Urinary bladder (tissue), 4 donors: ENCODE data around the gene MLLT10. TPM values are rescaled to one million over a fixed set of nuclear protein-coding genes. Genes with fewer than 3 reads are reported as not detected.
"Not testable (repeated sequence)": the region's sequence is repeated elsewhere in the genome, so short reads cannot be mapped to it uniquely, and the experiment has no call there.

Experiments
- DNase-seq: peaks from one replicate; pipeline ENCODE4 v3.0.0-alpha.2; 2015; ENCODE audit errors: extremely low spot score
- H3K27ac ChIP-seq: one replicate; pipeline ENCODE4 v1.5.1; 2013; ENCODE audit warnings: low read depth, mild to moderate bottlenecking, moderate library complexity
- H3K36me3 ChIP-seq: one replicate; pipeline ENCODE4 v1.6.1; 2013; ENCODE audit warnings: mild to moderate bottlenecking, moderate library complexity; ENCODE audit not compliant: insufficient read depth
- H3K4me1 ChIP-seq: one replicate; pipeline ENCODE4 v1.6.1; 2013; ENCODE audit warnings: mild to moderate bottlenecking, moderate library complexity; ENCODE audit not compliant: insufficient read depth
- H3K4me3 ChIP-seq: one replicate; pipeline ENCODE4 v1.5.1; 2013; ENCODE audit warnings: low read depth, low read length
- WGBS: extraction: QIAGEN DNeasy Blood & Tissue Kit; methylation state at CpG from one replicate; pipeline ENCODE4 v1.1.7; 2013; 5-methylcytosine and 5-hydroxymethylcytosine counted together
- polyA plus RNA-seq: library from polyadenylated mRNA; stranded (reverse); fragments of 200-250 nt; gene quantifications from one replicate; pipeline ENCODE4 v1.2.3, GENCODE V29; 2013
- total RNA-seq: library from RNA; depleted of rRNA; stranded (reverse); fragments of >200 nt; gene quantifications from one replicate; pipeline ENCODE4 v1.2.3, GENCODE V29; 2014
- donor health status: healthy with polysubstance abuse.
- donor health status: healthy.

Gene MLLT10
- total and polyA plus RNA-seq, 2 donors: 36.6 to 109 TPM

DNA sequence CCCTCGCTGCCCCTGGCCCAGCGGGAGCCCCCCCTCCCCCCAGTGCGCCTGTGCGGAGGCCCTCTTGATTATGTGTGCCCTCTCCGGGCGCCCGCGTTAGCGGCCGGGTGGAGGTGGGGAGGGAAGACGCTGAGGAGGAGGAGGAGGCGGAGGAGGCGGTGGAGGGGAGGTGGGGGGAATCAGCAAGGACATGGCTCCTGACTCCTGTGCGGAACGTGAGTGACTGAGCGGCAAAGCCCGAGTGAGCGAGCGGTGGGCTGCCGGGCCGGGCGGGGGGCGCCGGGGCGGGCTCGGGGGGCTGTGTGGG is 201 bp downstream of the MLLT10 start:
- H3K4me3 ChIP-seq: peak overlapping the region; percentile 98
- H3K27ac ChIP-seq: peak overlapping the region; percentile 95
- WGBS: under 1% methylated on average over 26 of the region's 26 CpGs
- H3K36me3 ChIP-seq: peaks cover 1% of the 10 kb centered on the region
- no peaks in the 10 kb centered on the region for H3K4me1 ChIP-seq
- DNase-seq: no peak

DNA sequence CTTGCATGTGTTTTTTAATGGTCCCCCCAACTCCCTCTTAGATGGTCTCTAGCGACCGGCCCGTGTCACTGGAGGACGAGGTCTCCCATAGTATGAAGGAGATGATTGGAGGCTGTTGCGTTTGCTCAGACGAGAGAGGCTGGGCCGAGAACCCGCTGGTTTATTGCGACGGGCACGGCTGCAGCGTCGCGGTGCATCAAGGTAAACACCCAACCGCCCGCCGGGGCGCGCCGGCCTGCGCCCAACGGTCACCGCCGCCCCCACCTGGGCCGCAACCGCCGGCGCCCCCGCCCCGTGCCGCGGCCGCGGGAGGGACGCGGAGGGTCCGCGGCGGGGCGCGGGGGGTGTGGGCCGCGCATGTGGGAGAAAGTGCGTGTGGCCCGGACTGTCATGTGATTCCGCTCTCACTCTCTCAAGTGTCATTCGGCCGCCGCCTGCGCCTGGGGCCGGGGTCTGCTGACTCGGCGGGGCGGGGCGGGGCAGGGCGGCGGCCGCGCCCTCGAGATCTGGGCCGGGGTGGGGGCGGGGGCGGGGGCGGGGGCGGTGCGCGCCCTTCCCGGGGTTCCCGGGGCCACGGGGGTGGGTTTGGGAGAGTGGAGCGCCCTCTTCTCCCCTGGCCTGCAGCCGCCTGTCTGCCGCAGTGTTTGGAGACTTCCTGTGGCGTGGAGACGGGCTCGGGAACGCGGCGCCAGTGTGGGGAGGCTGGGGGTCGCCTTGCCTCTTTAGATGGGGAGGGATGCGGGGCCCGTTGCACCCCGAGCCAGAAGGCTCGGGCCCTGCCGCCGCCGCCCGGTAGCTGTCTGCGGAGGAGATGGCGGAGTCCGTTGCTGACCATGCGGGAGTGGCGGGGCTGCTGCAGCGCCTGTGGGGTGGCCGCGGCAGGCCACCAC is 817 bp downstream of the MLLT10 start:
- Histone ChIP-seq H3K4me1 (no peaks in the 10 kb centered on the region), H3K27ac (peak overlapping the region; percentile 95), H3K36me3 (peaks cover 1% of the 10 kb centered on the region), H3K4me3 (peak overlapping the region; percentile 98)
- no peak for DNase-seq
- WGBS: under 1% methylated on average over 96 of the region's 96 CpGs

DNA sequence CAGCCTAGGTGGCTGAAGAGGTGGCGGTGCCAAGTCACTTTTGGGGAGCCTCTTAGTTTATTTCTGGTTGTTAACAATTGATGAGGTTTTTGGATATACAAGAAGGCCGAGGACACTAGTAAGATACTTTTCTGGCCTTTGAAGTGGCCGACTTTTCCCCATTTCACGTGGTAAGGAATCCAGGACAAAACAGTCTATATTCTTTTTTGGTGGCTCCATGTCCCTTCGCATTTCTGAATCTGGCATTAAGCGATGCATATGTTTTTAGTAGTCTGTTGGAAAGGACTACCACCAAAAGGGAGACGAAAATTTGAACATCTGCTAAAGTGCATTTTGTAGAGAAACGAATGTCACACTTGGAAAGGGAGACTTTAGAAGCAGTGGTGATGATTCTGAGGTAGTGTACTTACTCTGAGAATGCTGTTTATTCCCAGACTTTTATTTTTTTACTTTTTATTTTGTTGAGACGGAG is 1.5 kb downstream of the MLLT10 start:
- Histone ChIP-seq H3K4me3 (peak overlapping the region; percentile 98), H3K36me3 (peaks cover 1% of the 10 kb centered on the region), H3K27ac (peak overlapping the region; percentile 78), H3K4me1 (no peaks in the 10 kb centered on the region)
- no peak for DNase-seq
- WGBS: 23% methylated on average over 9 of the region's 9 CpGs

DNA sequence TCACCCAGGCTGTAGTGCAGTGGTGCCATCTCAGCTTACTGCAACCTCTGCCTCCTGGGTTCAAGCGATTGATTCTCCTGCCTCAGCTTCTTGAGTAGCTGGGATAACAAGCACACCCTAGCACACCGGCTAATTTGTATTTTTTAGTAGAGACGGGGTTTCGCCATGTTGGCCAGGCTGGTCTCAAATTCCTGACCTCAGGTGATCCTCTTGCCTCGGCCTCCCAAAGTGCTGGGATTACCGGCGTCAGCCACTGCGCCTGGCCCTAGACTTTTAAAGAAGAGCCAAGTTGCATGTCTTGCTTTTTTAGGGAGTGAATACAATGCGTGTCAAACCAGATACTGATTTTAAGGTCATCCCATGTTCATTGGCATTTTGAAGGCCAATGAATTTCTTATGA is 1.9 kb downstream of the MLLT10 start:
- not testable (repeated sequence) for H3K4me3 ChIP-seq, DNase-seq, H3K4me1 ChIP-seq, H3K27ac ChIP-seq, H3K36me3 ChIP-seq
- 82% methylated on average over 9 of the region's 9 CpGs for WGBS

DNA sequence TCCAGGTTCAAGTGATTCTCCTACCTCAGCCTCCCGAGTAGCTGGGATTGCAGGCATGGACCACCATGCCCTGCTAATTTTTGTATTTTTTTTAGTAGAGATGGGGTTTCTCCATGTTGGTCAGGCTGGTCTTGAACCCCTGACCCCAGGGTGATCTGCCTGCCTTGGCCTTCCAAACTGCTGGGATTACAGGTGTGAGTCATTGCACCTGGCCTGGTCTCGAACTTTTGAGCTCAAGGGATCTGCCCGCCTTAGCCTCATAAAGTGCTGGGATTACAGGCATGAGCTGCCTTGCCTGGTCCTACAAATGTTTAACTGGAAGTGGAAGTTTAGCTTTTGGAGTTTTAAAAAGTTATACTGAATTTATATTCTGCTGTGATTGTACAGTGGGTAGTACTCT is 2.8 kb downstream of the MLLT10 start:
- Histone ChIP-seq H3K36me3 (peaks cover 1% of the 10 kb centered on the region), H3K27ac (no peak overlapping the region), H3K4me3 (no peak overlapping the region), H3K4me1 (no peaks in the 10 kb centered on the region)
- 78% methylated on average over 3 of the region's 3 CpGs for WGBS
- no peak for DNase-seq

DNA sequence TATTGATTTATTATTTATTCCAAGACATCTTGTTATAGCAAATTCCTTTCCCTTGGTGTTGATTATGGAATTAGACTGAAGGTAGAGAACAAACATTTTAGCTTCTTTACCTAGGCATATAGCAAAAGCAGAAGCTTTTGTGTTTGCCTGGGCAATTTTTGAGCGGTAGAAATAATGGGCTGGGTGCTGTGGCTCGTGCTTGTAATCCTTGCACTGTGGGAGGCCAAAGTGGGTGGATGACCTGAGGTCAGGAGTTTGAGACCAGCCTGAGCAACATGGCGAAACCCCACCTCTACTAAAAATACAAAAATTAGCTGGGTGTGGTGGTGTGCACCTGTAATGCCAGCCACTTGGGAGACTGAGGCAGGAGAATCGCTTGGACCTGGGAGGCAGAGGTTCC is 6.7 kb downstream of the MLLT10 start:
- 95% methylated on average over 4 of the region's 4 CpGs for WGBS
- not testable (repeated sequence) for H3K4me1 ChIP-seq, H3K4me3 ChIP-seq, DNase-seq, H3K27ac ChIP-seq, H3K36me3 ChIP-seq

DNA sequence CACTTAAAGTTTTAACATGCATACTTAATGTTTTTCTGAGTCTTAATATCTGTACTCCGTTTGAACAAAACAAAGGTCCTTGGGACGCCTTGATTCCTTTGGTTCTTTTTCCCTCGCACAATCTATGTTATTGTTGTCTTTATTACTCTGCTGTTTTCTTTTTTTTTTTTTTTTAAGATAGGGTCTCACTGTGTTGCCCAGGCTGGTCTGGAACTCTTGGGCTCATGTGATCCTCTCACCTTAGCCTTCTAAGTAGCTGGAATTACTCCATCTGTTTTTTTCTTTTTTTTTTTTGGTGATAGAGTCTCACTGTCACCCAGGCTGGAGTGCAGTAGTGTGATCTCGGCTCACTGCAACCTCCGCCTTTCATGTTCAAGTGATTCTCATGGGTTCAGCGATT is 13.2 kb downstream of the MLLT10 start:
- Histone ChIP-seq H3K27ac (no peak overlapping the region), H3K36me3 (peaks cover 8% of the 10 kb centered on the region)
- WGBS: 96% methylated on average over 6 of the region's 6 CpGs

DNA sequence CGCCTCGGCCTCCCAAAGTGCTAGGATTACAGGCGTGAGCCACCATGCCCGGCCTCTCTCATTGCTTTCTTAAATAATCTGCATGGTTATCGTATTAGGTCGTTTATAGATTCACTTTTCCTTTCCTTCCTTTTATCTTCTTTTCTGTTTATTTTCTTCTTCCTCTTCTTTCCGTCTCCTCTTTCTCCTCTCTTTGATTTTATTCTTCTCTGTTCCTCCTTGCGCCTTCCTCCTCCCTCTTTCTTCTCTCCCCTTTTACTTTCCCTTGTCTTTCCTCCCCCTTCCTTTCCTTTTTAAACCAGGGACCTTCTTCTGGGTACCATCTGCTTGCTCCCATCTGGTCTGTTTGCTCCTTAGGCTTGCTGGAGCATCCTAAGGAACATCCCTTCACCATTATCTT is 18.6 kb downstream of the MLLT10 start:
- peaks cover 8% of the 10 kb centered on the region for H3K36me3 ChIP-seq
- WGBS: 91% methylated on average over 8 of the region's 8 CpGs

More for the DNA sequence above, 13.2 kb downstream of the MLLT10 start:
- Histone ChIP-seq H3K4me1 (no peaks in the 10 kb centered on the region), H3K4me3 (no peak overlapping the region)
- DNase-seq: no peak

DNA sequence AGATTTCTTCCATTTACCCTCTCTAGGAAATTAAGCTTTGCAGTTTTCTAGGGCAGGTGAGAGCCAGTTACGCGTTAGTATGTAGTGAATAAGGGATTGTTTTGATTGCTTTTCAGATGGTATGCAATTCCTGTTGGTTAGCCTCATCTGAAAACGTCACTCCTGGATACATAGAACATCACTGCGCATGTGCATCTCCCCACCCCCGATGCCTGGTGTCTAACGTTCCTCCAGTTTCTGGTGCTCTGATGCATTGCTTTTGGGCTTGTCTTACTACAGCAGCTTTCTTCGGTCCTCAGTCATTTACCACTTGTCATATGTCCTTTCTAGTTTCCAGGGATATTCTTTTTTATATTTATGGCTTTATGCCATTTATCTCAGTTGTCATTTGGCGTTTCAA is 22.5 kb downstream of the MLLT10 start:
- H3K4me3 ChIP-seq: no peak overlapping the region
- no peak for DNase-seq
- no peak overlapping the region for H3K27ac ChIP-seq
- no peaks in the 10 kb centered on the region for H3K4me1 ChIP-seq
- H3K36me3 ChIP-seq: no peaks in the 10 kb centered on the region
- 86% methylated on average over 8 of the region's 8 CpGs for WGBS

More for the DNA sequence above, 18.6 kb downstream of the MLLT10 start:
- no peak for DNase-seq
- Histone ChIP-seq H3K27ac (no peak overlapping the region), H3K4me1 (no peaks in the 10 kb centered on the region), H3K4me3 (no peak overlapping the region)

DNA sequence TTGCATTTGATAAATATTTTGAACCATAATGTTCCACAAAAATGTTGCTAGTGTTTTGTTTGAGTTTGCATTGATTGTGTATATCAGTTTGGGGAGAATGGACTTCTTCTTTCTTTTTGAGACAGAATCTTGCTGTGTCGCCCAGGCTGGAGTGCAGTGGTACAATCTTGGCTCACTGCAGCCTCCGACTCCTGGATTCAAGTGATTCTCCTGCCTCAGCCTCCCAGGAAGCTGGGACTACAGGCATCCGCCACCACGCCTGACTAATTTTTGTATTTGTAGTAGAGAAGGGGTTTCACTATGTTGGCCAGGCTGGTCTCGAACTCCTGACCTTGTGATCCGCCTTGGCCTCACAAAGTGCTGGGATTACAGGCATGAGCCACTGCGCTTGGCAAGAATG is 25.0 kb downstream of the MLLT10 start:
- over 99% methylated on average over 7 of the region's 7 CpGs for WGBS
- H3K27ac ChIP-seq, DNase-seq, H3K4me1 ChIP-seq, H3K36me3 ChIP-seq, H3K4me3 ChIP-seq: not testable (repeated sequence)

DNA sequence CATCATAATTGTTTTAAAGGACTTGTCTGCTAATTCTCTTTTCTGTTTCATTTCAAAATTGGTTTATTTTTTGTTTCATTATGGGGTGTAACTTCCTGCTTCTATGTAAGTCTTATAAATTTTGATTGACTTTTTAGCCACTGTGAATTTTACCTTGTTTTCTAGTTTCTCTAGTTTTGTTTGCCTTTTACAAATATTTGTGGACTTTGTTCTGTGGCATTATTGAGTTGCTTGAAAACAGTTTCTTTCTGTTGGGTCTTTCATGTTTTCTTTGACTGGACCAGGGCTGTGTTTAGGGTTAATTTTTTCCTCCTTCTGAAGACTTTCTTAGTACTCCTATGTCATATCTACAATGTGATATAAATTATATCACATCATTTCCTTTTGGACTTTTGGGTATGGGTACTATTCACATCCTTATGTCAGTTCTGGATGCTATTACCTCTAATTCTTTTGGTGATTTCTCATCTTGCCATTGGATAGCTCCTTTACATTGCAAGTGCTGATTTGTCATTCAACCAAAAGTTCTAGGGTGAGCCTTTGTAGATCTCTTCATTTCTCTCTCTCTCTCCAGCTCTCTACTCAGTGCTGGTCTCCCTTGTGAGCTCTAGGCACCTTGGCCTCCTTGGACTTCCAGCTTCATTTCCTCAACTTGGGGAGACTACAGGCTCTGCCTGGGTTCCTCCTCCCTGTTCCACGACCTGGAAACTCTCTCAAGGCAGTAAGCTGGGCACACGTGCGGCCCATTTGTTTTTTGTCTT is 36.9 kb downstream of the MLLT10 start:
- WGBS: 60% methylated on average over 3 of the region's 3 CpGs
- Histone ChIP-seq H3K27ac (no peak overlapping the region), H3K4me3 (no peak overlapping the region), H3K36me3 (no peaks in the 10 kb centered on the region), H3K4me1 (no peaks in the 10 kb centered on the region)
- no peak for DNase-seq

DNA sequence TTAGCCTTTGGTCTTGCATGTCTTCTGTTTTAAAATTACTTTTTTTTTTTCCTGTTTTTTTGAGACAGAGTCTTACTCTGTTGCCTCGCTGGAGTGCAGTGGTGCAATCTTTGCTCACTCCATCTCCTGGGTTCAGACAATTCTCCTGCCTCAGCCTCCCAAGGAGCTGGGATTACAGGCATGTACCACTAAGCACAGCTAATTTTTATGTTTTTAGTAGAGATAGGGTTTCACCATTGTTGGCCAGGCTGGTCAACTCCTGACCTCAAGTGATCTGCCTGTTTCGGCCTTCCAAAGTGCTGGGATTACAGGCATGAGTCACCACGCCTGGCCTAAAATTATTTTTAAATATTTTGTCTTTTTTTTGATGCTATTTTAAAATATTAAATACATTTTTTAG is 38.5 kb downstream of the MLLT10 start:
- Histone ChIP-seq H3K4me1 (no peaks in the 10 kb centered on the region), H3K4me3 (no peak overlapping the region), H3K36me3 (no peaks in the 10 kb centered on the region), H3K27ac (peak overlapping the region; percentile 64)
- WGBS: 40% methylated on average over 3 of the region's 3 CpGs
- no peak for DNase-seq

DNA sequence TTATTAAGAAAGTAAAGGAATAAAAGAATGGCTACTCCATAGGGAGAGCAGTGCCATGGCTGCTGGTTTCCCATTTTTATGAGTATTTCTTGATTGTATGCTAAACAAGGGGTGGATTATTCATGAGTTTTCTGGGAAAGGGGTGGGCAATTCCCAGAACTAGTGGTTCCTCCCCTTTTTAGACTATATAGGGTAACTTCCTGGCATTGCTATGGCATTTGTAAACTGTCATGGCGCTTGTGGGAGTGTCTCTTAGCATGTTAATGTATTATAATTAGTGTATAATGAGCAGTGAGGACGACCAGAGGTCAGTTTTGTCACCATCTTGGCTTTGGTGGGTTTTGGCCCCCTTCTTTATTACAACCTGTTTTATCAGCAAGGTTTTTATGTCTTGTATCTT is 40.5 kb downstream of the MLLT10 start:
- H3K4me3 ChIP-seq, H3K36me3 ChIP-seq, H3K27ac ChIP-seq, H3K4me1 ChIP-seq, DNase-seq: not testable (repeated sequence)
- WGBS: 89% methylated on average over 2 of the region's 2 CpGs

DNA sequence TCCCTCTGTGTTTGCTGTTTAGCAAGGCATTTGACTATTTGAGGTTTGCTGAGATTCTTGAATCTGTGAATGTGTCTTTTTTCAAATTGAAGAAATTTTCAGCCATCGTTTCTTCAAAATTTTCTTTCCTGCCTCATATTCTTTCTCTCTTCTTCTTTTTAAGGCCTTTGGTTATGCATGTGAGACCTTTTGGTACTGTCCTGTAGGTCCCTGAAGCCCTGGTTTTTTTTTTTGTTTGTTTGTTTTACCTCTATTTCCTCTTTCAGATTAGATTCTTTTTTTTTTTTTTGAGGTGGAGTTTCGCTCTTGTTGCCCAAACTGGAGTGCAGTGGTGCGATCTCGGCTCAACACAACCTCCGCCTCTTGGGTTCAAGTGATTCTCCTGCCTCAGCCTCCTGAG is 45.3 kb downstream of the MLLT10 start:
- Histone ChIP-seq H3K4me3 (no peak overlapping the region), H3K36me3 (no peaks in the 10 kb centered on the region), H3K27ac (no peak overlapping the region), H3K4me1 (no peaks in the 10 kb centered on the region)
- no peak for DNase-seq
- WGBS: 94% methylated on average over 5 of the region's 5 CpGs
